ENCODE results near the gene TGOLN2. TPM values are rescaled to one million over a fixed set of nuclear protein-coding genes. Genes with fewer than 3 reads are reported as not detected.

The TGOLN2 gene
- polyA plus RNA-seq, 3 donors: 68.2 to 157 (median 111) TPM

DNA sequence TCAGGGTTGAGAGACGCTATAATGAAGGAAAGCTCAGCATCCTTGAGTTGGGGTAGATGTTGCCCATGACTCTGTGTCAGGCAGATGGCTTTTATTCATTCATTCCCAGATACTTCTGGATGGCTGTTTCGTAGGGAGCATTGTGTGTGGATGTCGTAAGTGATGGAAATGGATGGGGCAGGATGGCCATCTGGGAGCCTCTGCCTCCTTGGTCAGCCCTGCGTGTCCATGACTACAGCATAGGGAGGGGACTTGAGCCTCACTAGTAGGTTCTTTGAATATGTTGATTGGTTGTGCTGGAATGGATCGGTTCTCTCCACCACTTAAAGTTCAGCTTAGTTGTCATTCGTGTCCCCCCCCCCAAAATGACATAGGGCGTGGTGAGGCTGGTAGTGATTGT, 44.9 kb downstream of the TGOLN2 start:
- H3K4me3 ChIP-seq (replicated peaks in 1 of 3; ENCODE audit: low read depth in 2 of 3, low read length in 3 of 3): no peak overlapping the region
- H3K4me1 ChIP-seq (ENCODE audit: control insufficient read depth in 1 of 2, insufficient read depth in 2 of 2, low read length in 2 of 2): no peaks in the 10 kb centered on the region
- H3K9me3 ChIP-seq (replicated peaks in 1 of 2; ENCODE audit: control insufficient read depth in 1 of 2, insufficient read depth in 1 of 2, low read length in 2 of 2): no peaks in the 10 kb centered on the region
- Mint-ChIP-seq H3K27ac (no peak overlapping the region), H3K4me3 (no peak overlapping the region), H3K4me1 (peaks cover 3% of the 10 kb centered on the region), H3K9me3 (no peaks in the 10 kb centered on the region), H3K27me3 (ENCODE audit: low read depth in 3 of 3) (peaks cover 3 to 7% (median 5%) of the 10 kb centered on the region in 3 donors), H3K36me3 (no peaks in the 10 kb centered on the region)
- no peaks in the 10 kb centered on the region for H3K36me3 ChIP-seq (replicated peaks in 1 of 2; ENCODE audit: control insufficient read depth in 1 of 2, insufficient read depth in 2 of 2, low read length in 2 of 2)
- H4K20me1 ChIP-seq (ENCODE audit: insufficient read depth, low read length): no peaks in the 10 kb centered on the region
- no peaks in the 10 kb centered on the region for H3K79me2 ChIP-seq (ENCODE audit: insufficient read depth, low read length)
- no peaks in the 10 kb centered on the region for H3K27me3 ChIP-seq (ENCODE audit: control insufficient read depth in 2 of 2, insufficient read depth in 2 of 2, low read length in 2 of 2)
- no peak overlapping the region for H3K4me2 ChIP-seq (replicated peaks; ENCODE audit: extremely low read depth, low read length, poor library complexity, severe bottlenecking)
- no peak overlapping the region for H3K27ac ChIP-seq (ENCODE audit: low read depth in 1 of 2, low read length in 2 of 2)
- 100% methylated on average over 3 of the region's 7 CpGs for WGBS (ENCODE audit: insufficient coverage)
- no peak overlapping the region for H3K9ac ChIP-seq (ENCODE audit: insufficient read depth, low read length, poor library complexity, severe bottlenecking)
- DNase-seq: no peak
- no peak overlapping the region for H2AFZ ChIP-seq (ENCODE audit: insufficient read depth, low read depth, low read length, poor library complexity, severe bottlenecking)
- intact Hi-C loops (cut with micrococcal nuclease): no loop called here
- TF ChIP-seq, protein P1, sequence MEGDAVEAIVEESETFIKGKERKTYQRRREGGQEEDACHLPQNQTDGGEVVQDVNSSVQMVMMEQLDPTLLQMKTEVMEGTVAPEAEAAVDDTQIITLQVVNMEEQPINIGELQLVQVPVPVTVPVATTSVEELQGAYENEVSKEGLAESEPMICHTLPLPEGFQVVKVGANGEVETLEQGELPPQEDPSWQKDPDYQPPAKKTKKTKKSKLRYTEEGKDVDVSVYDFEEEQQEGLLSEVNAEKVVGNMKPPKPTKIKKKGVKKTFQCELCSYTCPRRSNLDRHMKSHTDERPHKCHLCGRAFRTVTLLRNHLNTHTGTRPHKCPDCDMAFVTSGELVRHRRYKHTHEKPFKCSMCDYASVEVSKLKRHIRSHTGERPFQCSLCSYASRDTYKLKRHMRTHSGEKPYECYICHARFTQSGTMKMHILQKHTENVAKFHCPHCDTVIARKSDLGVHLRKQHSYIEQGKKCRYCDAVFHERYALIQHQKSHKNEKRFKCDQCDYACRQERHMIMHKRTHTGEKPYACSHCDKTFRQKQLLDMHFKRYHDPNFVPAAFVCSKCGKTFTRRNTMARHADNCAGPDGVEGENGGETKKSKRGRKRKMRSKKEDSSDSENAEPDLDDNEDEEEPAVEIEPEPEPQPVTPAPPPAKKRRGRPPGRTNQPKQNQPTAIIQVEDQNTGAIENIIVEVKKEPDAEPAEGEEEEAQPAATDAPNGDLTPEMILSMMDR (IDR thresholded peaks at IDR 0.05): no peak

DNA sequence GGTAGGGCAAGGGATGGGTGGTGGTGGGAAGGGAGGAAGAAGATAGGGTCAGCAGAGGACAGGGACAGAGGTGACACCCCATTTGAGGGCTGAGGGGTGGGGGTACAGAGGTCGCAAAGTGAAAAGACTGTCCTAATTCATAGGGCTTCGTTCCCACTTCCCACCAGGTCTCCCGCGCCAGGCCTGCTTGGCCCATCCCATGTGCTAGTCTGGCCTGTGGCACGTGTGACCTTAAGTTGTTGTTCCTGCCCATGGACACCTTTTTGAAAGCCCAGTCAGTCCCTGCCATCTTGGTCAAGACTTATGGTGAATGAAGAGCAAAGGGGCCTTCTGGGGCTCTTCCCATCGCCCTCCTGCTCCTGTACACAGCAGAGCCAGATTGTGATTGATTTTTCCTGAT, 46.2 kb downstream of the TGOLN2 start:
- Histone ChIP-seq H3K4me1 (ENCODE audit: control insufficient read depth in 1 of 2, insufficient read depth in 2 of 2, low read length in 2 of 2) (no peaks in the 10 kb centered on the region), H3K4me3 (replicated peaks in 1 of 3; ENCODE audit: low read depth in 2 of 3, low read length in 3 of 3) (no peak overlapping the region), H3K36me3 (replicated peaks in 1 of 2; ENCODE audit: control insufficient read depth in 1 of 2, insufficient read depth in 2 of 2, low read length in 2 of 2) (no peaks in the 10 kb centered on the region), H3K4me2 (replicated peaks; ENCODE audit: extremely low read depth, low read length, poor library complexity, severe bottlenecking) (no peak overlapping the region), H3K9me3 (replicated peaks in 1 of 2; ENCODE audit: control insufficient read depth in 1 of 2, insufficient read depth in 1 of 2, low read length in 2 of 2) (no peaks in the 10 kb centered on the region), H3K27me3 (ENCODE audit: control insufficient read depth in 2 of 2, insufficient read depth in 2 of 2, low read length in 2 of 2) (no peaks in the 10 kb centered on the region), H3K9ac (ENCODE audit: insufficient read depth, low read length, poor library complexity, severe bottlenecking) (no peak overlapping the region), H4K20me1 (ENCODE audit: insufficient read depth, low read length) (no peaks in the 10 kb centered on the region), H2AFZ (ENCODE audit: insufficient read depth, low read depth, low read length, poor library complexity, severe bottlenecking) (no peak overlapping the region), H3K27ac (ENCODE audit: low read depth in 1 of 2, low read length in 2 of 2) (no peak overlapping the region), H3K79me2 (ENCODE audit: insufficient read depth, low read length) (no peaks in the 10 kb centered on the region)
- Mint-ChIP-seq H3K27ac (no peak overlapping the region), H3K4me3 (no peak overlapping the region), H3K27me3 (ENCODE audit: low read depth in 3 of 3) (peaks cover 3 to 9% (median 4%) of the 10 kb centered on the region in 3 donors), H3K36me3 (no peaks in the 10 kb centered on the region), H3K9me3 (no peaks in the 10 kb centered on the region), H3K4me1 (no peaks in the 10 kb centered on the region)
- 100% methylated on average over 1 of the region's 6 CpGs for WGBS (ENCODE audit: insufficient coverage)
- no peak for DNase-seq
- intact Hi-C loops (cut with micrococcal nuclease): no loop called here
- TF ChIP-seq, protein P1 (IDR thresholded peaks at IDR 0.05): no peak

Measured in CD14-positive monocyte (primary cell).